Activated CD8-positive, alpha-beta memory T cell treated with anti-CD3 and anti-CD28 coated beads, Interleukin-2, amount 10 ng/mL, durations not matched to agents 7 days and 5 days (primary cell): ENCODE measurements around the gene GLG1. TPM values are rescaled to one million over a fixed set of nuclear protein-coding genes. Genes with fewer than 3 reads are reported as not detected.
"Not testable (repeated sequence)": the region's sequence is repeated elsewhere in the genome, so short reads cannot be mapped to it uniquely, and the experiment has no call there.

Experiments used
- ATAC-seq: fragments of 150-1000 bp; cut with Tn5 transposase; one replicate; pipeline ENCODE4 v1.10.0; 2021; ENCODE audit warnings: moderate library complexity
- CTCF ChIA-PET: fragments of 350-600 bp; sonication (Branson Sonifier 250); formaldehyde crosslinking; loops from one replicate; lab custom pipeline; 2021; ENCODE audit warnings: antibody characterized with exemption; lab: Charles Lee
- DNase-seq: peaks from one replicate; pipeline ENCODE4 v3.0.0-alpha.2; 2020
- H3K27ac Mint-ChIP-seq: one replicate; pipeline ENCODE4 v1.8.0; 2021; ENCODE audit warnings: mild to moderate bottlenecking, mixed read lengths
- H3K27me3 Mint-ChIP-seq: one replicate; pipeline ENCODE4 v1.8.0; 2021; ENCODE audit warnings: mixed read lengths
- H3K36me3 Mint-ChIP-seq: one replicate; pipeline ENCODE4 v1.8.0; 2021; ENCODE audit warnings: mild to moderate bottlenecking, mixed read lengths
- H3K4me1 Mint-ChIP-seq: one replicate; pipeline ENCODE4 v1.8.0; 2021; ENCODE audit warnings: mixed read lengths
- H3K4me3 Mint-ChIP-seq: one replicate; pipeline ENCODE4 v1.8.0; 2021; ENCODE audit warnings: mild to moderate bottlenecking, moderate library complexity, mixed read lengths
- H3K9me3 Mint-ChIP-seq: one replicate; pipeline ENCODE4 v1.8.0; 2022; ENCODE audit warnings: low read depth, mixed read lengths
- total RNA-seq, 2 experiments: library from RNA; stranded (reverse); gene quantifications; one replicate each; pipeline ENCODE4 v1.2.3, GENCODE V29; 2021

GLG1 gene
- total RNA-seq, 2 experiments from 2014 or later = 74.0 to 86.9 TPM

DNA sequence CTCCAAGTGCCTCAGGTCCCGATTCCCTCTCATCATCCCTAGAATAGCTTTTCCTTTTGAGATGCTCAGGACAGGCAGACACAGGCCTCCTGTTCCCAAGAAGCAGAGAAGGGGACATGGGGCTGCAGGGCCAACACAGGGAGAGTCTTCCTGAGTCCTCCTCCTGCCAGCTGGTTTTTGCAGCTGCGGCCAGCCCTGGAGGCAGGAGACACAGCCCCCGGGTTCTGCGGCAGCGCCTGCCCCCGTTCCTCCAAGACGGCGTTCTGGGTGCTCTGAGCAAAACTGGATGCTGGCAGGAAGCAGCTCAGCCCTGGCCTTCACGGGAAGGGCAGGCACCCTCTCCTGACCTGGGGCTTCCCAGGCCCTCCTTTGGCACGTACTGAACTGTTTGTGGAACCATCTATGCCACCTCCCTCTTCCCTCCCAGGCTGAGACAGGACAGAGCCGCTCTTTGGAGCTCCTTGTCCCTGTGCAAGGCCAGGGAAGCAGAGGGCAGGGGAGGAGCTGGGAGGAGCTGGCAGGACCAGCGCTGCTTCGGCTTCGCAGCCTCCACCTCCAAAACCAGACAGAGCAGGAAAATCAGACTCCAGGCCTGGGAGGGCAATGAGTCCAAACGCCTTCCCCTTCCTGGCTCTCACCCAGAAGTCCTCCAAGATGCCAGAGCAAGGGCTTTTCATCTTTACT, 208.6 kb downstream of the GLG1 start:
- H3K4me1 Mint-ChIP-seq, H3K27ac Mint-ChIP-seq, H3K4me3 Mint-ChIP-seq, H3K9me3 Mint-ChIP-seq, DNase-seq, H3K36me3 Mint-ChIP-seq, ATAC-seq, CTCF ChIA-PET, H3K27me3 Mint-ChIP-seq: not testable (repeated sequence)

Other genes with a start within 250 kb of the GLG1 start
- gene NPIPB15, start 230.8 kb downstream of the GLG1 start, total RNA-seq = not detected
- gene CLEC18B, start 185.6 kb downstream of the GLG1 start, total RNA-seq = under 1 TPM; 0.59 to 0.67 TPM
- 100 to 1,000 TPM; 121 to 162 TPM for gene RFWD3, start 59.8 kb upstream of the GLG1 start, total RNA-seq
- 10 to 100 TPM; 26.1 to 35.5 TPM for gene MLKL, start 93.7 kb upstream of the GLG1 start, total RNA-seq
- gene FA2H, start 167.7 kb upstream of the GLG1 start, total RNA-seq = under 1 TPM in 1 of 2 experiments, not detected in 1; 0.29 TPM